GM13976 (cell line): ENCODE results near the gene MVB12B.

ENCODE experiments used
- DNase-seq: peaks from one replicate; pipeline ENCODE4 v3.0.0; 2012; ENCODE audit warnings: low spot score
- CTCF ChIP-seq: IDR thresholded peaks from 2 replicates; pipeline ENCODE4 v1.5.1; 2012; ENCODE audit warnings: borderline replicate concordance, mild to moderate bottlenecking; ENCODE audit not compliant: insufficient read depth; ENCODE audit errors: extremely low read depth, missing control alignments, control extremely low read depth
- in situ Hi-C: fragments of 300-500 bp; cut with MboI; formaldehyde crosslinking; loops from one replicate; pipeline ENCODE4 v1.12.0; 2022; ENCODE audit warnings: low sequenced_read_pairs, mixed read lengths, inconsistent platforms; ENCODE audit not compliant: unreplicated experiment

Gene MVB12B

GRCh38 chr9:126388964-126389708, 62.5 kb downstream of the MVB12B start:
- in situ Hi-C loops, result no loop called here
- no peak for DNase-seq
- no peak for TF ChIP-seq CTCF

GRCh38 chr9:126389992-126390391, 63.4 kb downstream of the MVB12B start:
- no peak for TF ChIP-seq CTCF
- no peak for DNase-seq
- in situ Hi-C loops, result no loop called here

GRCh38 chr9:126390923-126391322, 64.3 kb downstream of the MVB12B start:
- no peak for TF ChIP-seq CTCF
- DNase-seq, result no peak
- in situ Hi-C loops, result no loop called here

GRCh38 chr9:126391713-126392661, 65.4 kb downstream of the MVB12B start:
- in situ Hi-C loops, result no loop called here
- no peak for DNase-seq
- TF ChIP-seq CTCF, result no peak

- TF ChIP-seq CTCF, result no peak
- DNase-seq, result no peak
- in situ Hi-C loops, result no loop called here
These were observed 66.2 kb downstream of the MVB12B start for GRCh38 chr9:126392662-126393371.

GRCh38 chr9:126393876-126394275, 67.2 kb downstream of the MVB12B start:
- no peak for DNase-seq
- in situ Hi-C loops, result no loop called here
- TF ChIP-seq CTCF, result no peak
